ENCODE measurements around the gene PRDM7.

Gene PRDM7

DNA sequence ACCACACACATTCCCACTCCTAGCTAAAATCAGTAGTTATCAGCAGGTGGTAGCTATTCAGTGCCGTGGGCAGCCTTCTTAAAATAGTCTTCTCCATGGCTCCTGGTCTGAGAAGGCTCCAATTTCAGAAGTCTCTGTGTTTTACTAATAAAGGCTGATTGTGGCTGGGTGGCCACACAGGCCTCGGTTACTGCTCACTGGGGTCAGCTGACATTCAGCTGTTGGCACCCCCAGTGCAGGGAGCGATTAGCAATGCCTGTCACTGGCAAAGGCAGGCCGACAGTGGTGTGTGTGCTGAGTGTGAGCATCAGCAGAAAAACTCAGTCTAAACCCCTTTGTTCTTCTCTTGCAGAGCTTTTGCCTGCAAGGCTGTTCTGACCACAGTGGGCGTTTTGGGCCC lies 41.2 kb downstream of the PRDM7 start:
- H3K9me3 ChIP-seq (ENCODE audit: control insufficient read depth, low read length): no peaks in the 10 kb centered on the region
- peaks cover 30% of the 10 kb centered on the region for H3K36me3 ChIP-seq (ENCODE audit: control insufficient read depth, insufficient read depth, low read length)
- H3K4me3 ChIP-seq (ENCODE audit: extremely low read depth, insufficient read depth, low read length, poor library complexity, severe bottlenecking): no peak overlapping the region
- 84 to 90% methylated on average over 4 of the region's 5 CpGs for WGBS, 2 experiments (ENCODE audit: insufficient coverage in 2 of 2)
- no peak overlapping the region for H3K27ac ChIP-seq (ENCODE audit: low read depth, low read length, severe bottlenecking)
- no peaks in the 10 kb centered on the region for H3K4me1 ChIP-seq (ENCODE audit: control insufficient read depth, insufficient read depth, low read length, poor library complexity, severe bottlenecking)

DNA sequence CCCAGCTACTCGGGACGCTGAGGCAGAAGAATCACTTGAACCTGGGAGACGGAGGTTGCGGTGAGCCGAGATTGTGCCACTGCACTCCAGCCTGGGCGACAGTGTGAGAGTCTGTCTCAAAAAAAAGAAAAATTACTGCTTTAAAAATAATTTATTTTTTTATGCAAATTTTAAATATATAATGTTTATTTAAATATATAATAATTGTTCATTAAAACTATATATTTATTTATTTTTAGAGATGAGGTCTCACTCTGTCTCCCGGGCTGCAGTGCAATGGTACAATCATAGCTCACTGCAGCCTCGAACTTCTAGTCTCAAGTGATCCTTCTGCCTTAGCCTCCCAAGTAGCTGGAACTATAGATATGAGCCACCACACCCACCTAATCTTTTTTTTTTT lies 42.6 kb downstream of the PRDM7 start:
- WGBS, 2 experiments (ENCODE audit: insufficient coverage in 2 of 2): 86 to 100% methylated on average over 2 to 3 of the region's 8 CpGs
- H3K9me3 ChIP-seq (ENCODE audit: control insufficient read depth, low read length): no peaks in the 10 kb centered on the region
- H3K4me1 ChIP-seq (ENCODE audit: control insufficient read depth, insufficient read depth, low read length, poor library complexity, severe bottlenecking): no peaks in the 10 kb centered on the region
- no peak overlapping the region for H3K4me3 ChIP-seq (ENCODE audit: extremely low read depth, insufficient read depth, low read length, poor library complexity, severe bottlenecking)
- peaks cover 30% of the 10 kb centered on the region for H3K36me3 ChIP-seq (ENCODE audit: control insufficient read depth, insufficient read depth, low read length)
- no peak overlapping the region for H3K27ac ChIP-seq (ENCODE audit: low read depth, low read length, severe bottlenecking)

DNA sequence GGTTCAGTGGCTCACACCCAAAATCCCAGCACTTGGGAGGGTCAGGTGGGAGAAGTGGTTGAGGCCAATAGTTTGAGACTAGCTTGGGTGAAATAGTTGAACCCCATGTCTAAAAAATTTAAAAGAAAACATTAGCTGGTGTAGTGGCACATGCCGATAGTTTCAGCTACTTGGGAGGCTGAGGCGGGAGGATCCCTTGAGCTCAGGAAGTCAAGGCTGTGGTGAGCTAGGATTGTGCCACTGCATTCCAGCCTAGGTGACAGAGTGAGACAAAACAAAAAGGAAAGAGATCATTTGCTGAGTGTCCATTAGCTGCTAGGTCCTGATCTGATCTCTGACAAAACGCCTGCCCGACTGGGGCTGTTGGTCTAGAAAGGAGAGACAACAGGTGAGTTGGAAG lies 43.7 kb downstream of the PRDM7 start:
- H3K27ac ChIP-seq (ENCODE audit: low read depth, low read length, severe bottlenecking): no peak overlapping the region
- 94 to 96% methylated on average over 4 of the region's 4 CpGs for WGBS, 2 experiments (ENCODE audit: insufficient coverage in 2 of 2)
- no peak overlapping the region for H3K4me3 ChIP-seq (ENCODE audit: extremely low read depth, insufficient read depth, low read length, poor library complexity, severe bottlenecking)
- H3K9me3 ChIP-seq (ENCODE audit: control insufficient read depth, low read length): no peaks in the 10 kb centered on the region
- H3K4me1 ChIP-seq (ENCODE audit: control insufficient read depth, insufficient read depth, low read length, poor library complexity, severe bottlenecking): no peaks in the 10 kb centered on the region
- peaks cover 27% of the 10 kb centered on the region for H3K36me3 ChIP-seq (ENCODE audit: control insufficient read depth, insufficient read depth, low read length)

- WGBS, 2 experiments (ENCODE audit: insufficient coverage in 2 of 2): 97 to 99% methylated on average over 6 to 7 of the region's 8 CpGs
- no peak overlapping the region for H3K27ac ChIP-seq (ENCODE audit: low read depth, low read length, severe bottlenecking)
- no peaks in the 10 kb centered on the region for H3K9me3 ChIP-seq (ENCODE audit: control insufficient read depth, low read length)
- H3K4me3 ChIP-seq (ENCODE audit: extremely low read depth, insufficient read depth, low read length, poor library complexity, severe bottlenecking): no peak overlapping the region
- H3K4me1 ChIP-seq (ENCODE audit: control insufficient read depth, insufficient read depth, low read length, poor library complexity, severe bottlenecking): no peaks in the 10 kb centered on the region
- peaks cover 25% of the 10 kb centered on the region for H3K36me3 ChIP-seq (ENCODE audit: control insufficient read depth, insufficient read depth, low read length)
Measured at GRCh38 chr16:90032674-90033331, 44.3 kb downstream of the PRDM7 start.

DNA sequence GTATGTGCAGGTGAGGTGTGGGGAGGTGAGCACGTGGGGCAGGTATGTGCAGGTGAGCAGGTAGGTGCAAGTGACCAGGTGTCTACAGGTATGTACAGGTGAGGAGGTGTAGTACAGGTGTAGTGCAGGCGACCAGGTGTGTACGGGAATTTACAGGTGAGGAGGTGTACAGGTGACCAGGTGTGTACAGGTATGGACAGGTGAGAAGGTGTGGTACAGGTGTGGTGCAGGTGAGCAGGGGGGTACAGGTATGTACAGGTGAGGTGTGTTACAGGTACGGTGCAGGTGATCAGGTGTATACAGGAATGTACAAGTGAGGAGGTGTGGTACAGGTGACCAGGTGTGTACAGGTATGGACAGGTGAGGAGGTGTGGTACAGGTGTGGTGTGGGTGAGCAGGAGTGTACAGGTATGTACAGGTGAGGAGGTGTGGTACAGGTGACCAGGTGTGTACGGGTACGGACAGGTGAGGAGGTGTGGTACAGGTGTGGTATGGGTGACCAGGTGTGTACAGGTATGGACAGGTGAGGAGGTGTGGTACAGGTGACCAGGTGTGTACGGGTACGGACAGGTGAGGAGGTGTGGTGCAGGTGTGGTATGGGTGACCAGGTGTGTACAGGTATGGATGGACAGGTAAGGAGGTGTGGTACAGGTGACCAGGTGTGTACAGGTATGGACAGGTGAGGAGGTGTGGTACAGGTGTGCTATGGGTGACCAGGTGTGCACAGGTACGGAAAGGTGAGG lies 45.0 kb downstream of the PRDM7 start:
- Histone ChIP-seq H3K36me3 (ENCODE audit: control insufficient read depth, insufficient read depth, low read length) (peaks cover 25% of the 10 kb centered on the region), H3K4me3 (ENCODE audit: extremely low read depth, insufficient read depth, low read length, poor library complexity, severe bottlenecking) (no peak overlapping the region), H3K4me1 (ENCODE audit: control insufficient read depth, insufficient read depth, low read length, poor library complexity, severe bottlenecking) (no peaks in the 10 kb centered on the region), H3K9me3 (ENCODE audit: control insufficient read depth, low read length) (no peaks in the 10 kb centered on the region), H3K27ac (ENCODE audit: low read depth, low read length, severe bottlenecking) (no peak overlapping the region)
- 91 to 93% methylated on average over 9 of the region's 9 CpGs for WGBS, 2 experiments (ENCODE audit: insufficient coverage in 2 of 2)

DNA sequence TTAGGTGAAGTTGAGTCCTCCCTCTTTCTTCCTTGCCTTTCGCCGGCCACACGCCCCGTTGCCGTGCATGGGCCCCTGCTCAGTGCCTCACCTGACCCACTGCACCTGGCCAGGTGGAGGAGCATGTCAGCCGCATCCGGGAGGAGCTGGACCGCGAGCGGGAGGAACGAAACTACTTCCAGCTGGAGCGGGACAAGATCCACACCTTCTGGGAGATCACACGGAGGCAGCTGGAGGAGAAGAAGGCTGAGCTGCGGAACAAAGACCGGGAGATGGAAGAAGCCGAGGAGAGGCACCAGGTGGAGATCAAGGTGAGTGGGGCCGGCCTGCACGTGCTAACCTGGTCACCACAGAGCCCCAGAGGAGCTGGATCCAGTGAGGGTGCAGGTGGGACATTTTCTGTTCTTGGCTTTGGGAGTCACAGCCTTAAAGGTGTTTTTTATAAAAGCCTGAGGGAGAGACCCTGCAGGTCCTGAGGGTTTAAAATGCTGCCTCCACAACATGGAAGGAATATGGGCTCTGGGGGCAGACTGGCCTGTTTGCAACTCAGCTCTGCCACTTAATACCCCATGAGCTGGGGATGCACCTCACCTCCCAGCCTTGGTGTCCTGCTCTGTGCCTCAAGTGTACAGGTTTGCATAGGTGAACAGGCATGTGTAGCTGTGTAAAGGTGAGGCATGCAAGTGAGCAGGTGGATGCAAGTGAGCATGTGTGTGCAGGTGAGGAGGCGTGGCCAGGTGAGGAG lies 45.8 kb downstream of the PRDM7 start:
- no peak overlapping the region for H3K4me3 ChIP-seq (ENCODE audit: extremely low read depth, insufficient read depth, low read length, poor library complexity, severe bottlenecking)
- WGBS, 2 experiments (ENCODE audit: insufficient coverage in 2 of 2): 90 to 98% methylated on average over 18 to 19 of the region's 19 CpGs
- H3K9me3 ChIP-seq (ENCODE audit: control insufficient read depth, low read length): no peaks in the 10 kb centered on the region
- H3K27ac ChIP-seq (ENCODE audit: low read depth, low read length, severe bottlenecking): no peak overlapping the region
- H3K4me1 ChIP-seq (ENCODE audit: control insufficient read depth, insufficient read depth, low read length, poor library complexity, severe bottlenecking): no peaks in the 10 kb centered on the region
- peaks cover 19% of the 10 kb centered on the region for H3K36me3 ChIP-seq (ENCODE audit: control insufficient read depth, insufficient read depth, low read length)

GRCh38 chr16:90028985-90029384 lies 48.1 kb downstream of the PRDM7 start:
- H3K27ac ChIP-seq (ENCODE audit: low read depth, low read length, severe bottlenecking): no peak overlapping the region
- H3K4me3 ChIP-seq (ENCODE audit: extremely low read depth, insufficient read depth, low read length, poor library complexity, severe bottlenecking): no peak overlapping the region
- H3K4me1 ChIP-seq (ENCODE audit: control insufficient read depth, insufficient read depth, low read length, poor library complexity, severe bottlenecking): no peaks in the 10 kb centered on the region
- WGBS, 2 experiments (ENCODE audit: insufficient coverage in 2 of 2): 91 to 96% methylated on average over 5 to 12 of the region's 12 CpGs
- H3K9me3 ChIP-seq (ENCODE audit: control insufficient read depth, low read length): no peaks in the 10 kb centered on the region
- H3K36me3 ChIP-seq (ENCODE audit: control insufficient read depth, insufficient read depth, low read length): peaks cover 4% of the 10 kb centered on the region

DNA sequence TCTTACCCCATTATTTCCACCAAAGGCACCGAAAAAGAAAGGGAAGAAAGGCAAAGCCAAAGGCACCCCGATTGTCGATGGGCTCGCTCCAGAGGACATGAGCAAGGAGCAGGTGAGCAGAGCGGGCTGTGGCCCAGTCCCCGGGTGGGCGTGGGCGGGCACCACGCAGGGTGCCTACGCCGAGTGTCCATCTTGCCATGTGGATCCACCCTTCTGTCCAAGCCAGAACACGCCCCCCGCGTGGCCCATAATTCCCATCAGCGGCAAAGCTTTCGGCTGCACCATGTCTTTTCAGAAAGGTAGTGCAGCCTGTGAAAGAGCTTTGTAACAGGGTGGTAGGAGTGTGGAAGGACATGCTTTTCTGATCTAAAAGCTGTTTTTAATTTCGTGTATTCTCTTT lies 49.5 kb downstream of the PRDM7 start:
- Histone ChIP-seq H3K4me3 (ENCODE audit: extremely low read depth, insufficient read depth, low read length, poor library complexity, severe bottlenecking) (no peak overlapping the region), H3K9me3 (ENCODE audit: control insufficient read depth, low read length) (no peaks in the 10 kb centered on the region), H3K4me1 (ENCODE audit: control insufficient read depth, insufficient read depth, low read length, poor library complexity, severe bottlenecking) (no peaks in the 10 kb centered on the region), H3K27ac (ENCODE audit: low read depth, low read length, severe bottlenecking) (no peak overlapping the region), H3K36me3 (ENCODE audit: control insufficient read depth, insufficient read depth, low read length) (peaks cover 3% of the 10 kb centered on the region)
- 96% methylated on average over 14 to 16 of the region's 17 CpGs for WGBS, 2 experiments (ENCODE audit: insufficient coverage in 2 of 2)

DNA sequence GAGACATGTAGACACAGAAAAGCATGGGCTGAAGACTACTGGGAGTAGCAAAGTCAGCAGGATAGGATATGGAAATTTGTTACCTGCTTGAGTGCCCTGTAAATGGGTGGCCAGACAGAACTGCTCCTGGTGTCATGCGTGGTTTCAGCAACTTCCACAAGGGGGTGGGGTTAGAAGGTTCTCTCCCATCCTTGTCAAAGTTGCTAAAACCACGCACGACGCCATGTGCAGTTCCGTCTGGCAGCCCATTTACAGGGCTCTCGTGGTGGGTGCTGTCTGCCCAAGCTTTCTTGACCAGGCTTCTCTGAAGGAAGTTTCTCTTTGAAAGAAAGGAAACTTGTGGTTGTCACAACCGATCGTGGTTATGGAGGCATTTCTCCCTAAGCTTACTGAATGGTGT lies 51.0 kb downstream of the PRDM7 start:
- Histone ChIP-seq H3K4me3 (ENCODE audit: extremely low read depth, insufficient read depth, low read length, poor library complexity, severe bottlenecking) (no peak overlapping the region), H3K36me3 (ENCODE audit: control insufficient read depth, insufficient read depth, low read length) (no peaks in the 10 kb centered on the region)
- WGBS, 2 experiments (ENCODE audit: insufficient coverage in 2 of 2): 88 to 92% methylated on average over 8 of the region's 8 CpGs

GRCh38 chr16:90023078-90023447 lies 54.1 kb downstream of the PRDM7 start:
- Histone ChIP-seq H3K27ac (ENCODE audit: low read depth, low read length, severe bottlenecking) (no peak overlapping the region), H3K4me1 (ENCODE audit: control insufficient read depth, insufficient read depth, low read length, poor library complexity, severe bottlenecking) (peaks cover 29% of the 10 kb centered on the region), H3K4me3 (ENCODE audit: extremely low read depth, insufficient read depth, low read length, poor library complexity, severe bottlenecking) (peak overlapping the region; percentile 50), H3K36me3 (ENCODE audit: control insufficient read depth, insufficient read depth, low read length) (no peaks in the 10 kb centered on the region), H3K9me3 (ENCODE audit: control insufficient read depth, low read length) (no peaks in the 10 kb centered on the region)
- WGBS, 2 experiments (ENCODE audit: insufficient coverage in 2 of 2): 68 to 74% methylated on average over 7 of the region's 7 CpGs

More for the DNA sequence above, 51.0 kb downstream of the PRDM7 start:
- Histone ChIP-seq H3K27ac (ENCODE audit: low read depth, low read length, severe bottlenecking) (no peak overlapping the region), H3K9me3 (ENCODE audit: control insufficient read depth, low read length) (no peaks in the 10 kb centered on the region), H3K4me1 (ENCODE audit: control insufficient read depth, insufficient read depth, low read length, poor library complexity, severe bottlenecking) (peaks cover 10% of the 10 kb centered on the region)
